ENCODE measurements around the gene CTPS1. TPM values are rescaled to one million over a fixed set of nuclear protein-coding genes. Genes with fewer than 3 reads are reported as not detected.

Gene CTPS1
- total and polyA plus RNA-seq, 2 of the 13 experiments (the other 11 are each of a cell fraction or from before 2014, with no cell fraction given) = 9.6 to 42.8 TPM

GRCh38 chr1:40939320-40940059, 40.0 kb upstream of the CTPS1 start:
- DNase-seq (ENCODE audit: low spot score) (peak; percentile 95), ATAC-seq (peak; percentile 99)
- 0 out of 2 replicates have a peak, but pooled peaks have one; percentile 45 for TF ChIP-seq KLF6 (CRISPR knock-in tag; IDR thresholded peaks at IDR 0.05)
- TF ChIP-seq, protein P1, sequence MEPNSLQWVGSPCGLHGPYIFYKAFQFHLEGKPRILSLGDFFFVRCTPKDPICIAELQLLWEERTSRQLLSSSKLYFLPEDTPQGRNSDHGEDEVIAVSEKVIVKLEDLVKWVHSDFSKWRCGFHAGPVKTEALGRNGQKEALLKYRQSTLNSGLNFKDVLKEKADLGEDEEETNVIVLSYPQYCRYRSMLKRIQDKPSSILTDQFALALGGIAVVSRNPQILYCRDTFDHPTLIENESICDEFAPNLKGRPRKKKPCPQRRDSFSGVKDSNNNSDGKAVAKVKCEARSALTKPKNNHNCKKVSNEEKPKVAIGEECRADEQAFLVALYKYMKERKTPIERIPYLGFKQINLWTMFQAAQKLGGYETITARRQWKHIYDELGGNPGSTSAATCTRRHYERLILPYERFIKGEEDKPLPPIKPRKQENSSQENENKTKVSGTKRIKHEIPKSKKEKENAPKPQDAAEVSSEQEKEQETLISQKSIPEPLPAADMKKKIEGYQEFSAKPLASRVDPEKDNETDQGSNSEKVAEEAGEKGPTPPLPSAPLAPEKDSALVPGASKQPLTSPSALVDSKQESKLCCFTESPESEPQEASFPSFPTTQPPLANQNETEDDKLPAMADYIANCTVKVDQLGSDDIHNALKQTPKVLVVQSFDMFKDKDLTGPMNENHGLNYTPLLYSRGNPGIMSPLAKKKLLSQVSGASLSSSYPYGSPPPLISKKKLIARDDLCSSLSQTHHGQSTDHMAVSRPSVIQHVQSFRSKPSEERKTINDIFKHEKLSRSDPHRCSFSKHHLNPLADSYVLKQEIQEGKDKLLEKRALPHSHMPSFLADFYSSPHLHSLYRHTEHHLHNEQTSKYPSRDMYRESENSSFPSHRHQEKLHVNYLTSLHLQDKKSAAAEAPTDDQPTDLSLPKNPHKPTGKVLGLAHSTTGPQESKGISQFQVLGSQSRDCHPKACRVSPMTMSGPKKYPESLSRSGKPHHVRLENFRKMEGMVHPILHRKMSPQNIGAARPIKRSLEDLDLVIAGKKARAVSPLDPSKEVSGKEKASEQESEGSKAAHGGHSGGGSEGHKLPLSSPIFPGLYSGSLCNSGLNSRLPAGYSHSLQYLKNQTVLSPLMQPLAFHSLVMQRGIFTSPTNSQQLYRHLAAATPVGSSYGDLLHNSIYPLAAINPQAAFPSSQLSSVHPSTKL (CRISPR knock-in tag; IDR thresholded peaks at IDR 0.05) = peak; percentile 96
- peak; percentile 82 for TF ChIP-seq TARDBP (CRISPR knock-in tag; IDR thresholded peaks at IDR 0.05)
- no peak for TF ChIP-seq NR3C1 (CRISPR knock-in tag; IDR thresholded peaks at IDR 0.05)
- TF ChIP-seq, protein P2, sequence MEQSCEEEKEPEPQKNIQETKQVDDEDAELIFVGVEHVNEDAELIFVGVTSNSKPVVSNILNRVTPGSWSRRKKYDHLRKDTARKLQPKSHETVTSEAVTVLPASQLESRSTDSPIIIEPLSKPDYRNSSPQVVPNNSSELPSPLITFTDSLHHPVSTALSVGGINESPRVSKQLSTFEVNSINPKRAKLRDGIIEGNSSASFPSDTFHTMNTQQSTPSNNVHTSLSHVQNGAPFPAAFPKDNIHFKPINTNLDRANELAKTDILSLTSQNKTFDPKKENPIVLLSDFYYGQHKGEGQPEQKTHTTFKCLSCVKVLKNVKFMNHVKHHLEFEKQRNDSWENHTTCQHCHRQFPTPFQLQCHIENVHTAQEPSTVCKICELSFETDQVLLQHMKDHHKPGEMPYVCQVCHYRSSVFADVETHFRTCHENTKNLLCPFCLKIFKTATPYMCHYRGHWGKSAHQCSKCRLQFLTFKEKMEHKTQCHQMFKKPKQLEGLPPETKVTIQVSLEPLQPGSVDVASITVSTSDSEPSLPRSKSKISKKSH (CRISPR knock-in tag; IDR thresholded peaks at IDR 0.05; ENCODE audit: borderline replicate concordance) = no peak; the same call in 1 of the 2 replicates
- peak; percentile 61; the same call in 1 of the 2 replicates for TF ChIP-seq BRD4 (CRISPR knock-in tag; IDR thresholded peaks at IDR 0.05)
- TF ChIP-seq POLR2AphosphoS5 (IDR thresholded peaks at IDR 0.05; ENCODE audit: low read depth, low read length) = peak; percentile 46; the same call in 1 of the 2 replicates
- TF ChIP-seq, protein P3, sequence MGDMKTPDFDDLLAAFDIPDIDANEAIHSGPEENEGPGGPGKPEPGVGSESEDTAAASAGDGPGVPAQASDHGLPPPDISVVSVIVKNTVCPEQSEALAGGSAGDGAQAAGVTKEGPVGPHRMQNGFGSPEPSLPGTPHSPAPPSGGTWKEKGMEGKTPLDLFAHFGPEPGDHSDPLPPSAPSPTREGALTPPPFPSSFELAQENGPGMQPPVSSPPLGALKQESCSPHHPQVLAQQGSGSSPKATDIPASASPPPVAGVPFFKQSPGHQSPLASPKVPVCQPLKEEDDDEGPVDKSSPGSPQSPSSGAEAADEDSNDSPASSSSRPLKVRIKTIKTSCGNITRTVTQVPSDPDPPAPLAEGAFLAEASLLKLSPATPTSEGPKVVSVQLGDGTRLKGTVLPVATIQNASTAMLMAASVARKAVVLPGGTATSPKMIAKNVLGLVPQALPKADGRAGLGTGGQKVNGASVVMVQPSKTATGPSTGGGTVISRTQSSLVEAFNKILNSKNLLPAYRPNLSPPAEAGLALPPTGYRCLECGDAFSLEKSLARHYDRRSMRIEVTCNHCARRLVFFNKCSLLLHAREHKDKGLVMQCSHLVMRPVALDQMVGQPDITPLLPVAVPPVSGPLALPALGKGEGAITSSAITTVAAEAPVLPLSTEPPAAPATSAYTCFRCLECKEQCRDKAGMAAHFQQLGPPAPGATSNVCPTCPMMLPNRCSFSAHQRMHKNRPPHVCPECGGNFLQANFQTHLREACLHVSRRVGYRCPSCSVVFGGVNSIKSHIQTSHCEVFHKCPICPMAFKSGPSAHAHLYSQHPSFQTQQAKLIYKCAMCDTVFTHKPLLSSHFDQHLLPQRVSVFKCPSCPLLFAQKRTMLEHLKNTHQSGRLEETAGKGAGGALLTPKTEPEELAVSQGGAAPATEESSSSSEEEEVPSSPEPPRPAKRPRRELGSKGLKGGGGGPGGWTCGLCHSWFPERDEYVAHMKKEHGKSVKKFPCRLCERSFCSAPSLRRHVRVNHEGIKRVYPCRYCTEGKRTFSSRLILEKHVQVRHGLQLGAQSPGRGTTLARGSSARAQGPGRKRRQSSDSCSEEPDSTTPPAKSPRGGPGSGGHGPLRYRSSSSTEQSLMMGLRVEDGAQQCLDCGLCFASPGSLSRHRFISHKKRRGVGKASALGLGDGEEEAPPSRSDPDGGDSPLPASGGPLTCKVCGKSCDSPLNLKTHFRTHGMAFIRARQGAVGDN (CRISPR knock-in tag; IDR thresholded peaks at IDR 0.05) = peak; percentile 88
- TF ChIP-seq GLMP (CRISPR knock-in tag; IDR thresholded peaks at IDR 0.05; ENCODE audit: borderline replicate concordance) = no peak
- TF ChIP-seq RNF2 (conservative IDR thresholded peaks at IDR 0.05; ENCODE audit: low read depth) = 0 out of 2 replicates have a peak, but pooled peaks have one; percentile 28
- TF ChIP-seq ZNF737 (CRISPR knock-in tag; IDR thresholded peaks at IDR 0.05; ENCODE audit: borderline replicate concordance) = no peak
- TF ChIP-seq THAP11 (CRISPR knock-in tag; IDR thresholded peaks at IDR 0.05) = peak; percentile 58; the same call in 1 of the 2 replicates

More at GRCh38 chr1:40939320-40940059, 40.0 kb upstream of the CTPS1 start:
- TSS peak; percentile 66 for BruUV-seq (replicated peaks)
- Histone ChIP-seq H3K4me1 (ENCODE audit: insufficient read depth, low read length) (peaks cover 57% of the 10 kb centered on the region), H3K4me3 (replicated peaks in 1 of 3; ENCODE audit: insufficient read depth in 1 of 3, low read depth in 2 of 3, low read length in 3 of 3) (peak overlapping the region in 2 of 3 experiments; percentile 32 to 52; a peak in 3 of 6 replicates), H2AFZ (ENCODE audit: low read length) (no peak overlapping the region), H3K9me3 (ENCODE audit: low read length) (no peaks in the 10 kb centered on the region), H3K79me2 (ENCODE audit: insufficient read depth, low read length) (no peaks in the 10 kb centered on the region), H3K9ac (ENCODE audit: insufficient read depth, low read depth, low read length) (peak overlapping the region; percentile 46), H3K27ac (ENCODE audit: extremely low read length, insufficient read depth, low read length) (peak overlapping the region; percentile 76), H3K36me3 (replicated peaks in 1 of 2; ENCODE audit: control insufficient read depth in 1 of 2, insufficient read depth in 2 of 2, low read length in 2 of 2) (no peaks in the 10 kb centered on the region), H3K4me2 (ENCODE audit: low read depth, low read length) (peak overlapping the region; percentile 86), H4K20me1 (ENCODE audit: insufficient read depth, low read length) (no peaks in the 10 kb centered on the region), H3K27me3 (ENCODE audit: control insufficient read depth in 1 of 2, insufficient read depth in 2 of 2, low read length in 2 of 2) (no peaks in the 10 kb centered on the region)
- in situ Hi-C loops (cut with HindIII; ENCODE audit: extremely low pct_ligation_motif_present, low pct_unique_long_range_greater_than_20kb) = no loop called here
- peak; percentile 77 for FAIRE-seq
- intact Hi-C loops (cut with micrococcal nuclease; ENCODE audit: unreplicated experiment) = no loop called here
- 45% methylated on average over 9 of the region's 12 CpGs for WGBS (ENCODE audit: low lambda C conversion rate)
- ChIA-PET POLR2A (interaction anchor here (0.6 to 3.5 kb wide), 6 partner anchors 9 to 78 kb away, joined by 3 to 41 read pairs (median 6); partner anchors contain the start of gene CITED4), CTCF (ENCODE audit: low intra/inter-chr PET ratio, low total read pairs) (no interaction called here)
